Dermis blood vessel endothelial cell (primary cell): Measurements from ENCODE around the gene ZIC4. TPM values are rescaled to one million over a fixed set of nuclear protein-coding genes. Genes with fewer than 3 reads are reported as not detected.

ENCODE experiments used
- DNase-seq: peaks from one replicate; pipeline ENCODE4 v3.0.0; 2010
- total RNA-seq: library from RNA; depleted of rRNA; stranded (reverse); fragments of >200 nt; gene quantifications from 2 replicates; pipeline ENCODE4 v1.2.3, GENCODE V29; 2014

The ZIC4 gene
- total RNA-seq, 1 donor from 2014 or later = not detected

GRCh38 chr3:147341727-147342126 is 64.6 kb downstream of the ZIC4 start:
- no peak for DNase-seq

DNA sequence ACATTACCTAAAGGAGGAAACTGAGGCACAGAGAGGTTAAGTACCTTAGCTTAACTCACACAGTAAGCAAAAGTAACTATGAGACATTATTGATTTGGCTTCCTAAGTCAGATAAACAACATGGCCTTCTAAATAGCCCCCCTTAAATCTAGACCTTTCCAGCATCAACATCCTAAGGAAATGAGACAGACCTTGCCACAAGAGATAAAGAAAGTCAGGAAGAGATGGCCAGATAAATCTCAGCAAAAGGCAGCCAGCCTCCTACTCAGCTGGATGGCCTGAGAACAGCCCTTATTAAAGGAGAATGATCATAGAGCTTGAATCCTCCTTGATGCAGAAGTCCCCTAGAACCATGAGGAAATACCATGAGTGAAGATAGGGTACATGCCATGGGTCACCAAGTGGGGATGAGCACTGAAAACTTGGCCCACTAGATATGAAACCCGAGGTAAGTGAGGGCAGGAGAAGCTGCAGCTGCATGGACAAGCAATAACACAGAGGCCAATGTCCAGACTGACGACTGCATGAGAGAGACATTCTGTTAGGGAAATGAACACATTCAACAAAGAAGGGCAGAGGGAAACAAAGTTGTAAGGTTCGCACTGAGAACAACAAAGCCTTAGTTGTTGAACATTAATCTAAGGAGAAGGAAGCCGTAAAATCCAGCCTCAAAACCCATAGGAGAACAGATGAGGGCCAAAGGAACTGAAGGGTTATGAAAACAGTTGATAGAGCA is 69.6 kb downstream of the ZIC4 start:
- peak; percentile 73 for DNase-seq

Other genes starting within 250 kb of the ZIC4 start
- gene ZIC1, start 2.8 kb upstream of the ZIC4 start, total RNA-seq = under 0.01 TPM in 1 of 2 replicates, not detected in the other